ENCODE results near the gene ADCY4. TPM values are rescaled to one million over a fixed set of nuclear protein-coding genes. Genes with fewer than 3 reads are reported as not detected.
A peak's percentile ranks its signal among the peaks of the same experiment; 100 is the strongest.

ADCY4 gene
- total RNA-seq, 1 donor from 2014 or later: 3.3 TPM

DNA sequence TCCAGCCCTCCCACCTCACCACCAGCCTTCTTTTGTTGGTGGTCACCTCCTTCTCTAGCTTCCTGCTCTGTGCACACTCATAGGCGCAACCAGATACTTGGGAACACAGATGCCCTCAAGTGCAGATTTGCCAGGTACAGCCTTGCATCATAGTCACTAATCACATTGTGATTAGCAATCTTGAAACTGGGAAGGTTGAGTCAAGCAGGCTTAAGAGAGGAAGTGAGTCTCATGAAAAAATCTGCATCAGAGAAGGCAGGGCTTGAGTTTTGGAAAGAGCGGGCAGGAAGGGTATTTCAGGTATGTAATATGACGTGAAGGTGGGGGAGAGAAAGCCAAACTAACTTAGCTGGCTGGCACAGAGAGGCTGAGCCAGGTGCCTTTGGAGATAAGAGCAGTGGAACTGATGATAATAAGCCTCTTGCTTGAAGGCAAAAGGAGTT is 60.7 kb downstream of the ADCY4 start:
- Mint-ChIP-seq H3K27ac (ENCODE audit: unreplicated experiment) (no peak overlapping the region), H3K36me3 (ENCODE audit: low read depth) (no peaks in the 10 kb centered on the region), H3K4me1 (ENCODE audit: low read depth) (peaks cover 16% of the 10 kb centered on the region), H3K4me3 (ENCODE audit: unreplicated experiment) (no peak overlapping the region), H3K9me3 (ENCODE audit: low read depth) (no peaks in the 10 kb centered on the region), H3K27me3 (ENCODE audit: low read depth) (no peaks in the 10 kb centered on the region)
- DNase-seq (ENCODE audit: low spot score): peak; percentile 11
- TF ChIP-seq, protein P1, sequence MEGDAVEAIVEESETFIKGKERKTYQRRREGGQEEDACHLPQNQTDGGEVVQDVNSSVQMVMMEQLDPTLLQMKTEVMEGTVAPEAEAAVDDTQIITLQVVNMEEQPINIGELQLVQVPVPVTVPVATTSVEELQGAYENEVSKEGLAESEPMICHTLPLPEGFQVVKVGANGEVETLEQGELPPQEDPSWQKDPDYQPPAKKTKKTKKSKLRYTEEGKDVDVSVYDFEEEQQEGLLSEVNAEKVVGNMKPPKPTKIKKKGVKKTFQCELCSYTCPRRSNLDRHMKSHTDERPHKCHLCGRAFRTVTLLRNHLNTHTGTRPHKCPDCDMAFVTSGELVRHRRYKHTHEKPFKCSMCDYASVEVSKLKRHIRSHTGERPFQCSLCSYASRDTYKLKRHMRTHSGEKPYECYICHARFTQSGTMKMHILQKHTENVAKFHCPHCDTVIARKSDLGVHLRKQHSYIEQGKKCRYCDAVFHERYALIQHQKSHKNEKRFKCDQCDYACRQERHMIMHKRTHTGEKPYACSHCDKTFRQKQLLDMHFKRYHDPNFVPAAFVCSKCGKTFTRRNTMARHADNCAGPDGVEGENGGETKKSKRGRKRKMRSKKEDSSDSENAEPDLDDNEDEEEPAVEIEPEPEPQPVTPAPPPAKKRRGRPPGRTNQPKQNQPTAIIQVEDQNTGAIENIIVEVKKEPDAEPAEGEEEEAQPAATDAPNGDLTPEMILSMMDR (IDR thresholded peaks at IDR 0.05): no peak

DNA sequence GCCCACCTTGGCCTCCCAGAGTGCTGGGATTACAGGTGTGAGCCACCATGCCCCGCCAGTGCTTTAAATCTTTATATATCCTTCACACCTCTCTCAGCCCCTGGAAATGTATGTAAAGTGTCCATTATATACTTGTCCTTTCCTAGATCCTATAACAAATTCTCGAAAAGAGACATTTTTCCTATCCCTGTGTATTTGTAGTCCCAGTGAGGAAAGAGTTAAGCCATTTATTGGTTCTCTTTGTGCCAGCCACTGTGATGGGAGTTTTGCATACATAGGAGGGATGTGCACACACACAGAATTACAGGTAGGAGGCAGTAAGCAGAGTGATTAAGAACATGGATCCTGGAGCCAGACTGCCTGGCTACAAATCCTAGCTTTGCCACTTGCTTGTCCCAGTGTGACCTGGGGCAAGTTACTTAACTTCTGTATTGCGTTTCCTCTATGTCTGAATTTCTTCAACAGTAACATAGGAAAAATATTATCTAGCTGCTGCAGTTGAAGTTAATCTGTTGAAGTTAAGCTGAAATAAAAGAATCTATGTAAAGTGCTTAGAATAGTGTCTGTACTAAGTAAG is 61.4 kb downstream of the ADCY4 start:
- no peak overlapping the region for H3K27ac Mint-ChIP-seq (ENCODE audit: unreplicated experiment)

DNA sequence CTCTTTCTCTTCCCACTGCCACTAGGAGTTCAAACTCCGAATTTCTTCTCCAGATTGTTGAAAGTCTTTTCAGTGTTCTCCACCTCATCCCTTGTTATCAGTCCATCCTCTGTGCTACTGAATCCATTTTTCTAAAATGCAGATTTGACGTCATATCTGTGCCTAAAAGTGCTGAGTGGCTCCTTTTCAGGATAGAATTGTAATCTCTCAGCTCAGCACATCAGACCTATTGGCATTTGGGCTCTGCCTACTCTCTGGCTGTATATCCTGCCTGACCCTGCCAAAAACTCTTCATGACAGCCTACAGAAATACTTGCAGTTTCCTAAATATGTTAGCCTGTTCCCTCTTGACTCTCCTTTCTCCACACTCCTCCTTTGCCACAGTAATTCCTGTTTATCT is 62.4 kb downstream of the ADCY4 start:
- peaks cover 16% of the 10 kb centered on the region for H3K4me1 Mint-ChIP-seq (ENCODE audit: low read depth)
- H3K27me3 Mint-ChIP-seq (ENCODE audit: low read depth): no peaks in the 10 kb centered on the region
- peaks cover 2% of the 10 kb centered on the region for H3K36me3 Mint-ChIP-seq (ENCODE audit: low read depth)
- no peak for DNase-seq (ENCODE audit: low spot score)
- H3K4me3 Mint-ChIP-seq (ENCODE audit: unreplicated experiment): peak overlapping the region; percentile 31
- TF ChIP-seq, protein P1 (IDR thresholded peaks at IDR 0.05): no peak
- H3K27ac Mint-ChIP-seq (ENCODE audit: unreplicated experiment): no peak overlapping the region
- no peaks in the 10 kb centered on the region for H3K9me3 Mint-ChIP-seq (ENCODE audit: low read depth)

More for the DNA sequence above, 61.4 kb downstream of the ADCY4 start:
- H3K4me3 Mint-ChIP-seq (ENCODE audit: unreplicated experiment): no peak overlapping the region
- DNase-seq (ENCODE audit: low spot score): no peak
- TF ChIP-seq, protein P1 (IDR thresholded peaks at IDR 0.05): no peak
- peaks cover 16% of the 10 kb centered on the region for H3K4me1 Mint-ChIP-seq (ENCODE audit: low read depth)
- H3K36me3 Mint-ChIP-seq (ENCODE audit: low read depth): no peaks in the 10 kb centered on the region
- no peaks in the 10 kb centered on the region for H3K9me3 Mint-ChIP-seq (ENCODE audit: low read depth)
- H3K27me3 Mint-ChIP-seq (ENCODE audit: low read depth): no peaks in the 10 kb centered on the region

DNA sequence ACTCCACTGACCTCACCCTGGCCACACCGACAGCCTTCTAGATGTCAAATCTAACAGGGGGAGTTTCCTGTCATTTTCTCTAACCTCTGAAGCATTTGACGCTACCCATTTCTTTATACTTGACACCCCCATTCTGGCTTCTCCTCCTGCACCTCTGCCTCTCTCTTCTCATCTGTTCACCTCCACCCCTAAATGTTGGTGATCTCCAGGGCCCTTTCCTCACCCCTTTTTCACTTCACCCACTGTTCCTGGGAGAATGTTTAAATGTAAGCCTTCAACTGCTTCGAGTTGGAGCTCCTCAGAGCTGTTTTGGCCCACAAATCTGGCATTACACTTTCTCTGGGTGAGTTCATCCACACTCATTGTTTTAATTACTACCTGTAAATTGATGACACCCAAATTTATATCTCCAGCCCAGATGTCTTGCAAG is 63.0 kb downstream of the ADCY4 start:
- no peaks in the 10 kb centered on the region for H3K9me3 Mint-ChIP-seq (ENCODE audit: low read depth)
- no peaks in the 10 kb centered on the region for H3K27me3 Mint-ChIP-seq (ENCODE audit: low read depth)
- TF ChIP-seq, protein P1 (IDR thresholded peaks at IDR 0.05): no peak
- no peak for DNase-seq (ENCODE audit: low spot score)
- H3K36me3 Mint-ChIP-seq (ENCODE audit: low read depth): peaks cover 8% of the 10 kb centered on the region
- peak overlapping the region; percentile 92 for H3K4me3 Mint-ChIP-seq (ENCODE audit: unreplicated experiment)
- peak overlapping the region; percentile 73 for H3K27ac Mint-ChIP-seq (ENCODE audit: unreplicated experiment)
- peaks cover 16% of the 10 kb centered on the region for H3K4me1 Mint-ChIP-seq (ENCODE audit: low read depth)

DNA sequence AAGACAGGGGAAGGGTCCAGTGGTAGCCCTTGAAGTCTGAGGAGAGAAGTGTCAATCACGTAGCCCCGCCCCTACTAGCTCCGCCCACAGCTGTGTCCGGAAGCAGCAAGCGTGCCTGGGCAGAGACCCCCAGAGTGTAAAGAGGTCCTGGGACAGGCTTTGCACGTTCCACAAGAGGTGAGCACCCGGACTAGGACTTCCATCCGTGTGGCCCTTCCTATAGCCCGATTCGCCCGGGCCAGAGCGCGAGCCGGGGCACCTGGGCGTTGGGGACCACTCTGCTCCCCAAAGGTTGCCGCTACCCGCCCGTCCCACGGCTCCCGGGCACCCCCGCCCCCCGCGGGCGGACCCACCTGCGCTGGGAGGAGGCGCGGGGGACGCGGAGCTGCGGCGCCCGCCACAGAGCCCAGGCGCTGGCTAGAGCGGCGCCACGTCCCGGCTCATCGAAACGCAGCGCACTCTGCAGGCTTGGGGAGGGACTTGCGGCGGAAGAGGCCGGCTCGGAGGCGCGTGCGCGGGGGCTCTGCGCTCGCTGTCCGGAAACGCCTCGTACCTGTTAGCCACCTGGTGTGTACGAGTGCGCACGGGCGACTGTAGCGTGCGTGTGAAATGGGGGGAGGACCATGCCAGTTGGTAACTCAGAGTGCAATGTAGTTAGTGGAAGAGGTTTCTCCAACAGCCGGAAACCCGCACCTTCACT is 63.6 kb downstream of the ADCY4 start, which contains the start of gene RABGGTA:
TSS of gene RABGGTA (minus strand) at position 464 of the 700 bp plus-strand sequence. CDS start 482 bp downstream, outside the sequence.
- H3K4me1 Mint-ChIP-seq (ENCODE audit: low read depth): peaks cover 16% of the 10 kb centered on the region
- peaks cover 12% of the 10 kb centered on the region for H3K36me3 Mint-ChIP-seq (ENCODE audit: low read depth)
- no peaks in the 10 kb centered on the region for H3K27me3 Mint-ChIP-seq (ENCODE audit: low read depth)
- peak; percentile 92 for DNase-seq (ENCODE audit: low spot score)
- peak within 1 kb of the TSS; percentile 92 for H3K4me3 Mint-ChIP-seq (ENCODE audit: unreplicated experiment)
- TF ChIP-seq, protein P1 (IDR thresholded peaks at IDR 0.05): peak; percentile 86
- H3K27ac Mint-ChIP-seq (ENCODE audit: unreplicated experiment): peak within 1 kb of the TSS; percentile 90
- H3K9me3 Mint-ChIP-seq (ENCODE audit: low read depth): no peaks in the 10 kb centered on the region

All from chondrocyte (in vitro differentiated cells).